ENCODE measurements around the gene TTC34.

GRCh38 chr1:2799811-2800663, 1.5 kb downstream of the TTC34 start:
- TF ChIP-seq POLR2A (IDR thresholded peaks at IDR 0.05; ENCODE audit: insufficient read depth in 1 of 2, low read depth in 2 of 2, low read length in 2 of 2) (no peak), SMAD1 (CRISPR knock-in tag; IDR thresholded peaks at IDR 0.05; ENCODE audit: borderline replicate concordance, low read depth) (no peak), HINFP (CRISPR knock-in tag; IDR thresholded peaks at IDR 0.05; ENCODE audit: low read depth) (no peak), HDAC6 (IDR thresholded peaks at IDR 0.05; ENCODE audit: low read depth, low read length) (no peak), ZNF274 (CRISPR knock-in tag; IDR thresholded peaks at IDR 0.05) (no peak), ZBTB33 (CRISPR knock-in tag; IDR thresholded peaks at IDR 0.05) (no peak), ZMYM2 (CRISPR knock-in tag; IDR thresholded peaks at IDR 0.05) (no peak), FOXA3 (CRISPR knock-in tag; IDR thresholded peaks at IDR 0.05) (no peak)

Data from HepG2 (cell line).